T-helper 2 cell treated with Interferon-gamma antibody and Interleukin-4, amounts not matched to agents 5 μg/mL and 100 μg/mL, for 36 hours (primary cell): ENCODE data around the gene CDC5L.
A peak's percentile ranks its signal among the peaks of the same experiment; 100 is the strongest.
"Not testable (repeated sequence)": the region's sequence is repeated elsewhere in the genome, so short reads cannot be mapped to it uniquely, and the experiment has no call there.

Source experiments
- DNase-seq: peaks from one replicate; pipeline ENCODE4 v3.0.0; 2021; ENCODE audit warnings: low spot score
- H3K27ac Mint-ChIP-seq: one replicate; pipeline ENCODE4 v1.8.0; 2021; ENCODE audit warnings: mild to moderate bottlenecking, mixed read lengths
- H3K27me3 Mint-ChIP-seq: one replicate; pipeline ENCODE4 v1.8.0; 2021; ENCODE audit warnings: low read depth, mixed read lengths
- H3K36me3 Mint-ChIP-seq: one replicate; pipeline ENCODE4 v1.8.0; 2021; ENCODE audit warnings: low read depth, mixed read lengths
- H3K4me1 Mint-ChIP-seq: one replicate; pipeline ENCODE4 v1.8.0; 2021; ENCODE audit warnings: low read depth, mixed read lengths
- H3K4me3 Mint-ChIP-seq: one replicate; pipeline ENCODE4 v1.8.0; 2022; ENCODE audit warnings: mild to moderate bottlenecking, moderate library complexity, mixed read lengths
- H3K9me3 Mint-ChIP-seq: one replicate; pipeline ENCODE4 v1.8.0; 2021; ENCODE audit warnings: mixed read lengths

Gene CDC5L

GRCh38 chr6:44441091-44441855 is 53.8 kb downstream of the CDC5L start:
- H3K27ac Mint-ChIP-seq = no peak overlapping the region
- no peaks in the 10 kb centered on the region for H3K27me3 Mint-ChIP-seq
- peaks cover 60% of the 10 kb centered on the region for H3K36me3 Mint-ChIP-seq
- no peak for DNase-seq
- no peak overlapping the region for H3K4me3 Mint-ChIP-seq
- peaks cover 4% of the 10 kb centered on the region for H3K4me1 Mint-ChIP-seq
- H3K9me3 Mint-ChIP-seq = peaks cover 27% of the 10 kb centered on the region

DNA sequence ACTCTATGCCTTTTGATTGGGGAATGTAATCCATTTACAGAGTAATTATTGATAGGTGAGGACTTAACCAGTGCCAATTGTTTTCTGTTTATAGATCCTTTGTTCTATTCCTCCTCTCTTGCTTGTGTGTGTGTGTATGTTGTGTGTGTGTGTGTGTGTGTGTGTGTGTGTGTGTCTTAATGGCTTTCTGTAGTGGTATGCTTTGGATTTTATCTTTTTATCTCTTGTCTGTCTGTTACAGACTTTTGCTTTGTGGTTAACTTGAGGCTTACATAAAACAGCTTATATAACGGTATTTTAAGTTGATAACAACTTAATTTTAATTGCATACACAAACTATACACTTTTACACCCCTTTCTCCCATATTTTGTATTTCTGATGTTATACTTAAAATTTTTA is 54.7 kb downstream of the CDC5L start:
- peaks cover 4% of the 10 kb centered on the region for H3K4me1 Mint-ChIP-seq
- no peaks in the 10 kb centered on the region for H3K27me3 Mint-ChIP-seq
- peaks cover 27% of the 10 kb centered on the region for H3K9me3 Mint-ChIP-seq
- peaks cover 57% of the 10 kb centered on the region for H3K36me3 Mint-ChIP-seq
- H3K27ac Mint-ChIP-seq = no peak overlapping the region
- no peak overlapping the region for H3K4me3 Mint-ChIP-seq
- no peak for DNase-seq

DNA sequence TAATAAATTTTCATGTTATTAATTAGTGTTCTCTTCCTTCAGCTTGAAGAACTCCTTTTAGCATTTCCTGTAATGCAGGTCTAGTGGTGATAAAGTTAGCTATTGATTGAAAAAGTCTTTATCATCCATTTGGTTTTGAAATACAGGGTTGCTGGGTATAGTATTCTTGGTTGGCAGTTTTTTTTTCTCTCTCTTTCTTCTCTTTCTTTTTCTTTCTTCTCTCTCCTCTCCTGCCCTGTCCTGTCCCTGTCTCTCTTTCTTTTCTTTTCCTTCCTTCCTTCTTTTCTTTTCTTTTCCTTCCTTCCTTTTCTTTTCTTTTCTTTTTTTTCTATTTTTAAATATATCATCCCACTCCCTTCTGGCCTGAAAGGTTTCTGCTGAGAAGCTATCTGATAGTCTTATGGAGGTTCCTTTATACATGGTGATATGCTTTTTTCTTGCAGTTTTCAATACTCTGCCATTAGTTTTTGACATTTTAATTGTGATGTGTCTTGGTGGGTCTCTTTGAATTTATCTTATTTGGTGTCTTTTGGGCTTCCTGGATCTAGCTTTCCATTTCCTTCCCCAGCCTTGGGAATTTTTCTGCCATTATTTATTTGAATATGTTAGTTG is 55.4 kb downstream of the CDC5L start:
- DNase-seq = no peak
- peaks cover 27% of the 10 kb centered on the region for H3K9me3 Mint-ChIP-seq
- no peaks in the 10 kb centered on the region for H3K27me3 Mint-ChIP-seq
- peaks cover 4% of the 10 kb centered on the region for H3K4me1 Mint-ChIP-seq
- peaks cover 62% of the 10 kb centered on the region for H3K36me3 Mint-ChIP-seq
- no peak overlapping the region for H3K4me3 Mint-ChIP-seq
- H3K27ac Mint-ChIP-seq = no peak overlapping the region

GRCh38 chr6:44444853-44445252 is 57.3 kb downstream of the CDC5L start:
- Mint-ChIP-seq H3K9me3 (peaks cover 27% of the 10 kb centered on the region), H3K36me3 (peaks cover 56% of the 10 kb centered on the region), H3K4me3 (no peak overlapping the region), H3K27me3 (no peaks in the 10 kb centered on the region), H3K27ac (no peak overlapping the region), H3K4me1 (peaks cover 4% of the 10 kb centered on the region)
- DNase-seq = no peak

DNA sequence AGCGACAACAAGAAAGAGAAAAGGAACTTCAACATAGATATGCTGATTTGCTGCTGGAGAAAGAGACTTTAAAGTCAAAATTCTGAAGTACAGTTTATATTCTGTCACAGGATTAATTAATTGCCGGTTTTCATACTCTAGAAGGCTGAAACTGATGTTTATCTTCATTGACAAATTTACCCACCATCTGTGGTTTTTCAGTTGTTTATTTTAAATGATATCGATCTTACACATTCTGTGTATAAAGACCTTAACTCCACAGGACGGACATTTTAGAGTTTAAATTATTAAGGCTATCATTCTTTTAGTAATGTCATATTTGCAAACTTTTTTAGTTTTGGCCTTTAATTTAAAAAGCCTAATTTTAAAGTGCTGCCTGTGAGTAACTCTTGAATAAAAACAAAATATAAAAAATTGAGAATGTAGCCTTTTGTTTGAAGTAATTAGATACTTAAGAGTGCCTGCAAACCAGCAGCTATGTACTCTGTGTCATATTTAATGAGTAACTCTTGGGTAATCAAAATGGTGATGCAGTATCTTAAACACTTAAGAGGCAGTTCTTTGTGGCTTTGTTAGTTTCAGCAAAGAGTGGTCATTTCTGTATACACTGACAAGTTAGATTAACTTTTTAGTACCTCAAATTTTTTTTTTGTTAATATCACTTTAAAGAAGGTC is 59.3 kb downstream of the CDC5L start:
- no peak for DNase-seq
- peaks cover 18% of the 10 kb centered on the region for H3K9me3 Mint-ChIP-seq
- no peak overlapping the region for H3K27ac Mint-ChIP-seq

DNA sequence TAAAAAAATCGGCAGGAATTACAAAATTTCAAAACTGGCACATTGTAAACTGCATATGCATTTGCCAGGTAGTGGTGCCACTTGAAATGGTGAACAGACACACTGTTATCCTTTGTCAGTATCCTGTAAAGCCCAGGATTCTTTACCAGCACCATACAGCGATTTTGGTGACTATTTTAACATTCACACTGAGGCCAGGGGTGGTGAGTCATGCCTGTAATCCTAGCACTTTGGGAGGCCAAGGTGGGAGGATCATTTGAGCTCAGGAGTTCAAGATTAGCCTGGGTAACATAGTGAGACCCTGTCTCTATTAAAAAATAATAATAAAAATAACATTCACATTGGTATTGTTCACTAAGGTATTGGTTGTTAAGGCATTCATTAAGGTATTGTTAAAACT is 61.7 kb downstream of the CDC5L start:
- not testable (repeated sequence) for H3K4me1 Mint-ChIP-seq, DNase-seq, H3K27ac Mint-ChIP-seq, H3K4me3 Mint-ChIP-seq, H3K9me3 Mint-ChIP-seq, H3K27me3 Mint-ChIP-seq
- H3K36me3 Mint-ChIP-seq = peaks cover 34% of the 10 kb centered on the region

More for the DNA sequence above, 59.3 kb downstream of the CDC5L start:
- peaks cover 49% of the 10 kb centered on the region for H3K36me3 Mint-ChIP-seq
- no peaks in the 10 kb centered on the region for H3K27me3 Mint-ChIP-seq
- H3K4me1 Mint-ChIP-seq = peaks cover 10% of the 10 kb centered on the region
- no peak overlapping the region for H3K4me3 Mint-ChIP-seq

- Mint-ChIP-seq H3K27me3 (no peaks in the 10 kb centered on the region), H3K4me1 (peaks cover 10% of the 10 kb centered on the region), H3K27ac (no peak overlapping the region), H3K4me3 (no peak overlapping the region), H3K9me3 (no peaks in the 10 kb centered on the region), H3K36me3 (peaks cover 19% of the 10 kb centered on the region)
- DNase-seq = no peak
These were observed 64.5 kb downstream of the CDC5L start for GRCh38 chr6:44451803-44452695.

GRCh38 chr6:44452725-44453124 is 65.2 kb downstream of the CDC5L start:
- H3K4me3 Mint-ChIP-seq = no peak overlapping the region
- H3K36me3 Mint-ChIP-seq = peaks cover 16% of the 10 kb centered on the region
- H3K9me3 Mint-ChIP-seq = no peaks in the 10 kb centered on the region
- no peak overlapping the region for H3K27ac Mint-ChIP-seq
- DNase-seq = no peak
- peaks cover 13% of the 10 kb centered on the region for H3K4me1 Mint-ChIP-seq
- H3K27me3 Mint-ChIP-seq = peaks cover 4% of the 10 kb centered on the region

DNA sequence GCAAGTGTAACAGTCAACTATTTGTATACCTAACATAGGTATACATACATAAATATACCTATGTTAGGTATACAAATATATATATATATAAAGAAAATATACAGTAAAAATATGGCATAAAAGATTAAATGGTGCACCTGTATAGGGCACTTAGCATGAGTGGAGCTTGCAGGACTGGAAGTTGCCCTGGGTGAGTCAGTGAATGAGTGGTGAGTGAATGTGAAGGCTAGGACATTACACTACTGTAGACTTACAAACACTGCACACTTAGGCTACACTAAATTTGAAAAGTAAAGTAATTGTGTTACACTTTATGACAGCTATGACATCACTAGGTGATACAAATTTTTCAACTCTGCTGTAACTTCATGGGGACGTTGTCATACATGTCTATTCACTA is 65.6 kb downstream of the CDC5L start:
- Mint-ChIP-seq H3K4me1 (peaks cover 13% of the 10 kb centered on the region), H3K27ac (no peak overlapping the region), H3K4me3 (no peak overlapping the region), H3K9me3 (no peaks in the 10 kb centered on the region), H3K27me3 (peaks cover 4% of the 10 kb centered on the region), H3K36me3 (peaks cover 12% of the 10 kb centered on the region)
- DNase-seq = no peak

GRCh38 chr6:44454198-44454597 is 66.7 kb downstream of the CDC5L start:
- Mint-ChIP-seq H3K4me3 (no peak overlapping the region), H3K27ac (no peak overlapping the region), H3K27me3 (peaks cover 6% of the 10 kb centered on the region)

GRCh38 chr6:44456070-44456965 is 68.8 kb downstream of the CDC5L start:
- no peak overlapping the region for H3K27ac Mint-ChIP-seq
- no peak overlapping the region for H3K4me3 Mint-ChIP-seq
- peak; percentile 22 for DNase-seq
- no peaks in the 10 kb centered on the region for H3K9me3 Mint-ChIP-seq
- peaks cover 6% of the 10 kb centered on the region for H3K27me3 Mint-ChIP-seq
- H3K36me3 Mint-ChIP-seq = peaks cover 8% of the 10 kb centered on the region
- H3K4me1 Mint-ChIP-seq = peaks cover 8% of the 10 kb centered on the region

More at GRCh38 chr6:44454198-44454597, 66.7 kb downstream of the CDC5L start:
- Mint-ChIP-seq H3K9me3 (no peaks in the 10 kb centered on the region), H3K4me1 (peaks cover 13% of the 10 kb centered on the region), H3K36me3 (peaks cover 10% of the 10 kb centered on the region)
- no peak for DNase-seq

DNA sequence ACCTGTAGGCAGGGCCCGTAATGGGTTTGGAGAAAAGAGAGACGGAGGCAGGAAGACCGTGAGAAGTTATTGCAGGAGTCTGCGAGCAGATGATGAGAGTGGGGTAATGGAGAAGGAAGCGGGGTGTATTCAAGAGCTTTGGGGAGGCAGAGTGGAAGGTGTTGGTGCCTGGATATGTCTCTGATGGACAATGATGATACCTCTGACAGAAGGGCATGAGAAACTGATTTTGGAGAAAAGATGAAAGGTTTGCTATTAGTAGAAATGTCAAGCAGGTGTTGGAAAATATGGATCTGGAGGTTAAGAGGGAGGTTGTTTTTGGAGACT is 69.4 kb downstream of the CDC5L start:
- peaks cover 6% of the 10 kb centered on the region for H3K27me3 Mint-ChIP-seq
- no peak overlapping the region for H3K27ac Mint-ChIP-seq

DNA sequence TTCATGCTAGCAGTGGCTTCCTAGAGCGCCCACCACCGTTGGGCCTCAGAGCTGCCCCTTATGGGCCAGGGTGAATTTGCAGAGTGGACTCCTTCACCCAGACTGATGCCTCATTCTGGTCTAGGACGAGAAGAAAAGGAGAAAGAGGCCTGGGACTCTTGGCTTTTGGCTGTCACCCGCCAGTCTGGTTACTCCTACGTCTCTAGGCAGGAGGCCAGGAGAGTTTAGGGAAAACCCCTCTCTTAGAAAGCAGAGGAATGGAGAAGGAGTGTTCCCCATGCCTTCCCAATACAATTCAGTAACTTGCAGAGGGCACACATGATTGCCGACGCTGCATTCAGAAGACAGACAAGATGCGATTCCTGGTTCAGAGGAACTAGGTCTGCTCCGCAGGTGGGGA is 70.1 kb downstream of the CDC5L start:
- H3K9me3 Mint-ChIP-seq = no peaks in the 10 kb centered on the region
- no peak overlapping the region for H3K4me3 Mint-ChIP-seq
- peaks cover 2% of the 10 kb centered on the region for H3K36me3 Mint-ChIP-seq
- H3K4me1 Mint-ChIP-seq = peaks cover 6% of the 10 kb centered on the region
- no peak overlapping the region for H3K27ac Mint-ChIP-seq
- no peak for DNase-seq
- peaks cover 6% of the 10 kb centered on the region for H3K27me3 Mint-ChIP-seq

More for the DNA sequence above, 69.4 kb downstream of the CDC5L start:
- Mint-ChIP-seq H3K4me1 (peaks cover 6% of the 10 kb centered on the region), H3K9me3 (no peaks in the 10 kb centered on the region), H3K4me3 (no peak overlapping the region), H3K36me3 (peaks cover 3% of the 10 kb centered on the region)
- DNase-seq = no peak
